GM21723 (cell line): Measurements from ENCODE around the gene WDR47.
"Not testable (repeated sequence)": the region's sequence is repeated elsewhere in the genome, so short reads cannot be mapped to it uniquely, and the experiment has no call there.

Experiments used
- ATAC-seq: cut with Tn5 transposase; IDR thresholded peaks from one replicate; pipeline ENCODE4 v1.9.1; 2021; ENCODE audit warnings: mild to moderate bottlenecking, moderate library complexity; ENCODE audit not compliant: unreplicated experiment

The WDR47 gene

DNA sequence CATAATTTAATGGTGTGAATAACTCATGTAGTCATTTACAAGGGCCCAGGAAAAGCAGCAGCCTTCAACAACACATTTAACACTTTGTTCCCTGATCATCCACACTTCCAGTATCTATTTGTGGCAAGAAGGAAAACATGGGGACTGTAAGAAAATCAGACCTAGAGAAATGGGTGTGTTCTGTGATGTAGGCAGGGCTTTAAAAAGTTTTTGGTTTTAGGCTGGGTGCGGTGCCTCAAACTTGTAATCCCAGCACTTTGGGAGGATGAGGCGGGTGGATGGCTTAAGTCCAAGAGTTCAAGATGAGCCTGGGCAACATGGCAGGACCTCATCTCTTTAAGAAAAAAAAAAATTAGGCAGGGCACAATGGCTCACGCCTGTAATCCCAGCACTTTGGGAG, 14.2 kb upstream of the WDR47 start:
- ATAC-seq: no peak

DNA sequence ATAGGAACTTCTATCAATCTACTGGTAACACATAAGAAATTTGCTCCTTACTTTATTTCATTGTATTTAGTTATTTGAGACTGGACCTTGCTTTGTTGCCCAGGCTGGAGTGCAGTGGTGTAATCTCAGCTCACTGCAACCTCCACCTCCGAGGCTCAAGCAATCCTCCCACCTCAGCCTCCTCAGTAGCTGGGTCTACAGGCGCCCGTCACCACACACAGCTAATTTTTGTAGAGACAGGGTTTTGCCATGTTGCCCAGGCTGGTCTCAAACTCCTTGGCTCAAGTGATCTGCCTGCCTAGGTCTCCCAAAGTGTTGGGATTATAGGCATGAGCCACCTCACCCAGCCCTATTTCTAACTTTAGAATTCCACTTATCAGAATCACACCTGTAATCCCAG, 10.2 kb upstream of the WDR47 start:
- ATAC-seq: not testable (repeated sequence)

DNA sequence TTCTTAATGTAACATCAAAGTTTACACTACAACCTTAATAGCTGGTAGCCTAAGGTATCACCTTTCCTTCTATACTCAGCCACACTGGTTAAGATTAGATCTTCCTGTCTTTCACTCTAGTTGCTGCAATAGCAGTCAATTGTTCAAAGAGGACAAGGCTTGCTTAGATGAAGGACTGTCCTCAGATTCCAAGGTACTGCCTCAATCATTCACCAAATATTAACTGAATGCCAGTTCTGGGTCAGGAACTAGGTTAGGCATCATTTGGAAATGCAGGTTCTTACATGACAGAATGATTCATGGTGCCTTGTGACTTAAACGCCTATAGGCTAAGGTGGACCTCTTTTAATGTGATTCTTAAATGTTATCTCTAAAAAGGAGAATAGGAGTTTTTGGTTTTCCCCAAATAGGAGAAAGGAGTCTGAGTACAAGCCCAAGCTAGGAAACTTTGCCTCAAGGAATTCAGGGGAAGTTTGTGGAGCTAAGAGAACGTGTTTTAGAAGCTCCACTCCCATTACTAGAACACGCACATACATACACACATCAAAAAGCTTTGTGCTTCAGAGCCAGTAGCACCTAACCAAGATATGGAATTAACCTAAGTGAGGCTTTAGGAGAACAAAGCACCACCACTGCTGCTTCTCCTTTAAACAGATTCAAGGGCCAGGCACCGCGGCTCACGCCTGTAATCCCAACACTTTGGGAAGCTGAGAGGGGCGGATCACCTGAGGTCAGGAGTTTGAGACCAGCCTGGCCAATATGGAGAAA, 8.5 kb upstream of the WDR47 start:
- no peak for ATAC-seq

DNA sequence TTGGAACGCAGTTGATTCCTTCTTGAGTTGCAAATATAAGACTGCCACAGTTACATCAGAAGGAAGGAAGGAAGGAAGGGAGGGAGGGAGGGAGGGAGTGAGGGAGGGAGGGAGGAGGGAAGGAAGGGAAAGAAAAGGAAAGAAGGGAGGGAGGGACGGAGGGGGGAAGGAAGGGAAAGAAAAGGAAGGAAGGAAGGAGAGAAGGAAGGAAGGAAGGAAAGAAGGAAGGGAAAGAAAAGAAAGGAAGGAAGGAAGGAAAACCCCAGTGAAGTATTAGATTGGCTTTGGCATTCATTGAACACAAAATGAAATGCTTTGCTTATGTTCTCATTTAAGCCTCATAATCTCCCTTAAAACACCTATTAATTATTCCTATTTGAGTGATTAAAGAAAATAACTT, 6.4 kb upstream of the WDR47 start:
- ATAC-seq: no peak

DNA sequence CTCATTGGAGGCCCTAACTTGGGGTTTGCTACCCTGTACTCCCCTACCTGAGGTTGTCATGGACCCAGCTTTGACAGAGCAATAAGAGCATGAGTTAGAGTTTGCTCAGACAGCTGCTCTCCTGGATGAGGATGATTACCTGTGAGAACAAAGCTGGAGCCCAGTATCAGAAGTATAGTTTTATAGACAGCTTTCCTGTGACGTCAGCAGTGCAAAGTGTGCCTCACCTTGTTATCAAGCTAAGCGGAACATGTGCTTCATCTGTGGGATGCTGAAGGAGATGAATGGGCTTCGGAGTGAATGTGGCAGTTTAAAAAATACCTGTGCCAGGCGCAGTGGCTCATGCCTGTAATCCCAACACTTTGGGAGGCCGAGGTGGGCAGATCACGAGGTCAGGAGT, 5.4 kb upstream of the WDR47 start:
- no peak for ATAC-seq

DNA sequence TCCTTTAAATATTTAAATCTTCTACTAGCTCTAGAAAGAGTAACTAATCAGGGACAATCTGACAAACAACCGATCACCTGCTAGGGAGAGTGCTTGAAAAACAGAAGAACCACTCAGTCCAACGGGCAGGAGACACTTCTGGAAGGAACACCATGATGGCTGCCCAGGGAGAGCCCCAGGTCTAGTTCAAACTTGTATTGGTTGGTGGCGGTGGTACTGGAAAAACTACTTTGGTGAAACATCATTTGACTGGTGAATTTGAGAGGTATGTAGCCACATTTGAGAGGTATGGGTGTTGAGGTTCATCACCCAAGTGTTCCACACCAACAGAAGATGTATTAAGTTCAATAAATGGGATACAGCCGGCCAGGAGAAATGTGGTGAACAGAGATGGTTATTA, 4.8 kb upstream of the WDR47 start:
- ATAC-seq: no peak

DNA sequence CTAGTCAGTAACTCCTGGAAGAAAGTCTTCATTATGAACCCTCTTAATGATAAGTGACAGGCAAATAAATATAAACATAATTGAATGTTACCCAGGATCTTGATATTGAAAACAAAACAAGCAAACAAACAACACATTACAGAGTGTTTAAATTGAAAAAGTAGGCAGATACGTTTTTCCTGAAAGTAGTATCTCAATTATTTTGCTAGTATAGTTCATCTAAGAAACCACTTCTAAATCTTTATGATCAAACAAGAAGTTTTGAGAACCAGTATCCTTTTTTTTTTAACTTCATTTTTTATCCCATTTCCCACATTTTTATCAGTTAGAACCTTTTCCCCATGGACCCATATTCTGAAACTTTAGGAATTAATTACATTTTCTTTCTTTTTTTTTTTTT, 3.7 kb upstream of the WDR47 start:
- no peak for ATAC-seq

DNA sequence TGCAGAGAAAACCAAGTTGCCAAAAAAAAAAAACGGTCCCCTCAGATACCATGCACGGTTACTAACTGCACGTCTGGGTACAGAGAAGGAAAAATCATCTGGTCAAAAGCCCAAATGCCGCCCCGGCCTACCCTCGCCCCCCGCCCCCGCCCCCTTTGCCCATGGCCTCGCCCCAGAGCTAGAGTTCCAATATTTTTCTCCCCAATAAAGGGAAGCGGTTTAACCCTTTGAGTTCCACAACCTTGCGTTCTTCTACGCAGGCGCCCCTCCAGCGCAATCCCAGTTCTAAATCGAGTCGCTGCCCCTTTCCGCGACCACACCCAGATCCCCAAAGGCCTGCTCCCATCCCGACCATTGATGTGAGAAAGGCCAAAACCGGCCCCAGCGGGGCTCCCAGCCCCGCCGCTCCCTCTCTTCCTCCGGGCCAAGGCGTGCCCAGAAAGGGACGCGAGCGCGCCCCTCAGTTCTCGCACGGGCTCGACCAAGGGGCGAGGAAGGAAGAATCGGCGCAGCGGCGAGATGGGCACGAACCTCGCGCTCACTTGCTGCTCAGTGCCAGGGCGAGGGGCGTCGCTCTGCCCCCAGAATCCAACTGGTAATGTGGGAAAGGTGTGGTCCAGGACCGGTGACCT, 797 bp downstream of the WDR47 start:
- peak; percentile 36 for ATAC-seq

DNA sequence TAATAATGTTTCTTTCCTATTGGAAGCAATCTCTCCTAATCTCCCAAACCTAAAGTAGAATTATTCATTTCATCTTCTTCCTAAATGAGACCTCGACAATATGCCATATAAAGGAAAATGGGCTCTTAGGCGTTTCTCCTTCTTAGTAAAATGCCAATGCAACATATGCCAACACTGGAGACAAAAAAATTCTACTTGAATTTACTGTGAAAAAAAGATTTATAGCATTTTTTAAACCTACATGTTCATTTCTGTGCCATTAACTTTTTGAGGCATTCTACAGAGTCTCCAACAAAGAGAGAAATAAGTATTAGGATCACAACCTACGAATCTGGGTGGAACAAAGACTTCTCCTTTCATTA, 1.3 kb downstream of the WDR47 start:
- no peak for ATAC-seq

DNA sequence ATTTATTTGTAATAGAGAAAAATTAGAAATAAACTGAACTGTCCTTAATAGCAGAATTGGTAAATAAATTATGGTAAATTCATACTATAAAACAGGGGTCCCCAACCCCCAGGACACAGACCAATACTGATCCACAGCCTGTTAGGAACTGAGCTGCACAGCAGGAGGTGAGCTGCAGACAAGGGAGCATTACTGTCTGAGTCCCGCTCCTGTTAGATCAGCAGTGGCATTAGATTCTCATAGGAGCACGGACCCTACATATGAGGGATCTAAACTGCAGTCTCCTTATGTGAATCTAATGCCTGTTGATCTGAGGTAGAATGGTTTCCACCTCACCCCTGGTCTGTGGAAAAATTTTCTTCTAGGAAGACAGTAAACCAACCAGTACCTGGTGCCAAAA, 7.5 kb downstream of the WDR47 start:
- no peak for ATAC-seq

DNA sequence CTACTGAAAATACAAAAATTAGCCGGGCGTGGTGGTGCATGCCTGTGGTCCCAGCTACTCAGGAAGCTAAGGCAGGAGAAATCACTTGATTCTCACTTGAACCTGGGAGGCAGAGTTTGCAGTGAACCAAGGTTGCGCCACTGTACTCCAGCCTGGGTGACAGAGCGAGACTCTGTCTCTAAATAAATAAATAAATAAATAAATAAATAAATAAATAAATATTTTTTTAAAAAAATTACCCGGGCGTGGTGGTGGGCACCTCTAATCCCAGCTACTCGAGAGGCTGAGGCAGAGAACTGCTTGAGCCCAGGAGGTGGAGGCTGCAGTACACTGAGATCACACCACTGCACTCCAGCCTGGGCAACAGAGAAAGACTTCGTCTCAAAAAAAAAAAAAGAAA, 12.4 kb downstream of the WDR47 start:
- not testable (repeated sequence) for ATAC-seq

DNA sequence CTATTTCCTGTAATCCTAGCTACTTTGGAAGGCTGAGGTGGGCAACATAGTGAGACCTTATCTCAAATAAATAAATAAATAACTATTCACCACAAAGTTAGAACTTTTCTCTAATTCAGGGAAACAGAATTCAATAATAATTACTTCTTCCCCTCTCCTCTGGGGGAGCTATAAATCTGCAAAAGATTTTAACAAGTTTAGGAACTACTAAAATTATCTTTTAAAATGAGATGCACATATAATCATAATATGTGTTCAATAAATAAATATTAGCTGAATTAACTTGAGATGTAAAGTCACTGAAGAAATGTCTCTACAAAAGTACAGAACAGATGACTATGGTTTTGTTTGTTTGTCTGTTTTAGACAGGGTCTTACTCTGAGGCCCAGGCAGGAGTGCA, 14.1 kb downstream of the WDR47 start:
- ATAC-seq: no peak

DNA sequence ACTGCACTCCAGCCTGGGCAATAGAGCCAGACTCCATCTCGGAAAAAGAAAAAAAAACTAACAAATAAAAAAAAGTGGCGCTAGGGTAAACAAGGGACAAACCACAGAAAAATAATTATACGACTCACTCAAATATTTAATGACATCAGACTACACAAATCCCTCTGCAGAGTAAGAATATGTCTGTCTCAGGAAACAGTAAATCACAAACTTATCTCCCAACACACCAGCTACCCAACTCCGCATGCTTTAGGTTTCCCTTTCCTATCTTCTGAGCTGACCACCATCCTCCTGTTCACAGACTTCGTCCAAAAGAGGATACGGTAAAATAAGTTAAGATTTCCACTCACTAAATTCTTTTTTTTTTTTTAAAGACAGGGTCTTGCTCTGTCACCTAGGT, 16.2 kb downstream of the WDR47 start:
- ATAC-seq: no peak

DNA sequence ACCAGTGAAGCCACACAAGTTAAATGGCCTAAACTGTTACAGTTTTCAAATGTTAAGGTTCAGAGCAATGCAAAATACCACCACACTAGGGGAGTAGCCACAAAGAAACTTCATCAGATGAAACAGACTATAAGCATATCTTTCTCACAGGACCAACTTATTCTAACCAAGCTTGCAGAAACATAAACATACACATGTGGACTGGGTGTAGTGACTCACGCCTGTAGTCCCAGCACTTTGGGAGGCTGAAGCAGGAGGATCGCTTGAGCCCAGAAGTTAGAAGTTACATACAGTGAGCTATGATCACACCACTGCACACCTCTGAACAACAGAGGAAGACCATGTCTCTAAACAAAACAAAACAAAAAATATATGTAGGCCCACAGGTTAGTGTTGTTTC, 17.3 kb downstream of the WDR47 start:
- no peak for ATAC-seq

DNA sequence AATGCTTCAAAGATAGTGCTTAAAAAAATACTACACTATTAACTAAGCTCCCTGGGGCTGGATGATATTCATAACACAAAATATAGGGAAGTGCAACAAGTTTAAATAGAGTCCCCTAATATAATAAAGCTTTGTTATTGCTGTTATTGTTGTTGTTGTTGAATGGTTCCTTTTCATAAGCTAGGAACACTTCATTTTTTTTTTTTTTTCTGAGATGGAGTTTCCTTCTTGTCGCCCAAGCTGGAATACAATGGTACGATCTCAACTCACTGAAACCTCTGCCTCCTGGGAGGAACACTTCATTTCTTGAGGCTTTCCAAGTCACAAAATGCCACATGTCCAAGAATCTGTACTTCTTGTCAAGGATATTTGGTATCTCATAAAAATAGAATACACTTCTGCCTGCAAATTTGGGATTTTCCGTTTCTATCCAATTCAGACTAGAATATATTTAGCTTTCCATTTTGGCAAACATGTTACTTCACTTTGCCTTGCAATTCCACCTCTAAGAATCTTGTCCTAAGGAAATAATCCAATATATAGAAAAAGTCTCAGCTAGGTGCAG, 21.1 kb downstream of the WDR47 start:
- no peak for ATAC-seq

DNA sequence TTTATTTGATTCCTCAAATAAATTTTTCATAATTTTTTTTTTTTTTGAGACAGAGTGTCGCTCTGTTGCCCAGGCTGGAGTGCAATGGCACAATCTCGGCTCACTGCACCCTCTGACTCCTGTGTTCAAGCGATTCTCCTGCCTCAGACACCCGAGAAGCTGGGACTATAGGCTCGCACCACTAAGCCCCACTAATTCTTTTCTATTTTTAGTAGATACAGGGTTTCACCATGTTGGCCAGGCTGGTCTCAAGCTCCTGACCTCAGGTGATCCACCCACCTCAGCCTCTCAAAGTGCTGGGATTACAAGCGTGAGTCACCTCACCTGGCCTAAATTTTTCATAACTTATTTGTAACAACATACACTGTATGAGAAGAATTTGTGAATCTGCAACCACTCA, 24.2 kb downstream of the WDR47 start:
- not testable (repeated sequence) for ATAC-seq

DNA sequence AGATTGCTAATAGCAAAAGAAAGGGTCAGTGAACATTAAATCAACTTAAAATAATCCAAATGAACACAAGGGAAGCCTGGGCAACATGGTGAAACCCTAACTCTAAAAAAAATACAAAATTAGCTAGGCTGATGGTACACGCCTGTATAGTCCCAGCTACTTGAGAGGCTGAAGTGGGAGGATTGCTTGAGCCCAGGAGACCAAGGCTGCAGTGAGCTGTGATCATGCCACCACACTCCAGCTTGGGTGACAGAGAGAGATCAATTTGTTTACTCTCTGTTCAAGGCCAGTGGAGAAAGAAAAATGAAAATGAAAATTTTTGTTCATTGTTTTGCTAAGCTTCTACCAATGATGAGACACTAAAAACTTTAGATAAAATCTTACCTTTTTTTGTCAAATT, 24.8 kb downstream of the WDR47 start:
- ATAC-seq: no peak

DNA sequence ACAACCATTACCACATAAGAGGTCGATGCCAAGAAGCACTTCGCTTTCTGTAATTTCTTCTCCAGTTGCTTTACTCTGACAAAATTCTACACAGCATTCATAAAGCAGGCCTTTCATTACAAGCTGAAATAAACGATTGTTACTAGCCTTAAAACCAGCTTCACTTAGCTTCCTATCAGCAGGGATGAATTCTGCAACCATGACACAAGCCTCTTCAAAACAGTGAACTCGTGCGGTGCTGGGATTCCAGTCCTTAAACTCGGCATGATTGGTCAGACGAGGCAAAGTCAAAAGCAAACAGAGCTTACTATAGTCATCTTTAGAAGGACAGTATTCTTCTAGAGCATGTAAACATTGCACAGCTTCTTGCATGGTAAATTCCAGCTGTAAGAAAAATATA, 30.6 kb downstream of the WDR47 start:
- no peak for ATAC-seq

DNA sequence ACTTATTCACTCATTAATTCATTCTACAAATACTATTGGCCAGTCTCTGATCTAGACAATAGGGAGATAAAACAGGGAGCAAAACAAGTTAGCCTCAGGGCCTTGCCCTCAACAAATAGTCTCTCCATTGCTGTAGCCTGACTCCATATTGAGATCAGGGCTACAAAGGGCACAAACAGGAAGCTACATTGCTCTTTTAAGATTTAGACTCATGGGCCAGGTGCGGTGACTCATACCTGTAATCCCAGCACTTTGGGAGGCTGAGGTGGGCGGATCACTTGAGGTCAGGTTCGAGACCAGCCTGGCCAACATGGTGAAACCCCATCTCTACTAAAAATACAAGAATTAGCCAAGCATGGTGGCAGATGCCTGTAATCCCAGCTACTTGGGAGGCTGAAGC, 45.3 kb downstream of the WDR47 start:
- ATAC-seq: not testable (repeated sequence)

DNA sequence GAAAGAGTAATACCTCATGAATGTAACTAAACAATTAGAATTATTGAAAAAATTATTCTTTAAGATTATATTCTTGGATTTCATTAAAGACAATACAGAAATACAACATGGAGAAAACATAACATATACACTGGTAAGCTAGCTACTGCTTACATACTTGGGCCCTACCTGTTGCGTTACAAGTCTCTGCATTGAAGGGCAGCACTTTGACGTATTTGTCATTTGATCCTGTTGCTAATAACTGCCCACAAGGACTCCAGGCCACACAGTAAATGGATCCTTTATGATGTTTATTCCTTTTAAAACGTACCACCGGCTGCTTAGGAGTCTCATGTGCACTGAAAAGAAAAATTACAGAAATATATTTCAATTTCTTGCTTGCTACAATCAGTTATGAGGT, 58.8 kb downstream of the WDR47 start:
- ATAC-seq: no peak

DNA sequence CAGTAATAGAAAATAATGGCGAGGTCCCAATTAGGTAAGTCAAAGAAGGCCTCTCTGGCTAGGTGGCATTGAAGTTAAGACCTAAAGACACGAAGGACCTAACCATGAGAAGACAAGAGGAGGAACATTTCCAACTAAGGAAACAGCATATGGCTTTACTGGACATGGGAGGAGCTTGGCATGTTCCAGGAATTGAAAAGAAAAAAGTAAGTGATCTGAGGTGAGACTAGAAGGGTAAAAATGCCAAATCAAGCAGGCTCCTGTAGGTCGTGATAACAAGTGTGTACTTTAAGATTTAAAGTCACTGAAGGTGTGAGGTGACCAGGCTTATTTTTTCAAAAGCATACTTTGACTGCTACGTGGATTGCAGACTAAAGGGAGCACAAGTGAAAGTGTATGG, 65.2 kb downstream of the WDR47 start:
- ATAC-seq: no peak

DNA sequence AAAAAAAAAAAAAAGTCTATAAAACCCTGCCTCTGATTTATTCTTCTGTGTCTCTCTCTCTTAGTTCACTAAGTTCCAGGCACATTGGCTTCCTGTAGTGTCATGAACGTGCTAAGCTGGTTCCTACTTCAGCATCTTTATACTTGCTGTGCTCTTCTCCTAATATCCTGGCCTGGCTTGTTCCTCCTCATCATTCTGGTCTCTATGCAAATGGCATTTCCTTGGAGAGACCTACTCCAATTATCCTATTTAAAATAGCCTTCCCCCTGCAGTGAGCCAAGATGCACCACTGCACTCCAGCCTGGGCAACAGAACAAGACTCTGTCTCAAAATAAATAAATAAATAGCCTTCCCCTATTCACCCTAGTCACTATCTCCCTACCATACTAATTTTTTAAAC, 69.0 kb downstream of the WDR47 start:
- ATAC-seq: no peak

DNA sequence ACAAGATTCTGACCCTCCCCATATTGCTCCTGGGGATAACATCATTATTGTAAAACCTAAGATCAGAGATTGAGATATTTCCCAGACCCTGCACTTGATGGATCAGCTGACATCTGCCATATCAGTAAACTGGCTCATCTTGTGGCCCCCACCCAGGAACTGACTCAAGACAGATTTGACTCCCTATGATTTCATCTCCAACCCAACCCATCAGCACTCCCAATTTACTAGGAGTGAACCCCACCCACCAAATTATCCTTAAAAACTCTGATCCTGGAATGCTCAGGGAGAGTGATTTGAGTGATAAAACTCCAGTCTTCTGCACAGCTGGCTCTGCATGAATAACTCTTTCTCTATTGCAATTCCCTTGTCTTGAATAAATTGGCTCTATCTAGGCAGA, 72.6 kb downstream of the WDR47 start:
- ATAC-seq: no peak
